RKO (cell line): ENCODE data around the gene IDNK.

Experiments
- DNase-seq: peaks from one replicate; pipeline ENCODE4 v3.0.0-alpha.2; 2016; ENCODE audit warnings: low spot score

IDNK gene

GRCh38 chr9:83633676-83634075 lies 10.7 kb downstream of the IDNK start:
- no peak for DNase-seq

GRCh38 chr9:83636813-83637212 lies 13.9 kb downstream of the IDNK start:
- no peak for DNase-seq

GRCh38 chr9:83637389-83637788 lies 14.4 kb downstream of the IDNK start:
- no peak for DNase-seq

GRCh38 chr9:83639266-83639665 lies 16.3 kb downstream of the IDNK start:
- DNase-seq: no peak

- no peak for DNase-seq
These were observed 19.9 kb downstream of the IDNK start for GRCh38 chr9:83642793-83643192.

GRCh38 chr9:83646500-83647239 lies 23.7 kb downstream of the IDNK start:
- no peak for DNase-seq

GRCh38 chr9:83649080-83649479 lies 26.1 kb downstream of the IDNK start:
- peak; percentile 54 for DNase-seq

- DNase-seq: no peak
These were observed 26.6 kb downstream of the IDNK start for GRCh38 chr9:83649515-83649914.

GRCh38 chr9:83651558-83651957 lies 28.6 kb downstream of the IDNK start:
- DNase-seq: no peak

- DNase-seq: no peak
These were observed 29.5 kb downstream of the IDNK start for GRCh38 chr9:83652433-83652832.

- no peak for DNase-seq
These were observed 32.5 kb downstream of the IDNK start for GRCh38 chr9:83655433-83655832.

GRCh38 chr9:83656032-83656680 lies 33.2 kb downstream of the IDNK start:
- DNase-seq: no peak

- DNase-seq: no peak
These were observed 34.0 kb downstream of the IDNK start for GRCh38 chr9:83656952-83657351.

GRCh38 chr9:83662933-83663332 lies 40.0 kb downstream of the IDNK start:
- DNase-seq: no peak

GRCh38 chr9:83665580-83666200 lies 42.7 kb downstream of the IDNK start:
- no peak for DNase-seq

- no peak for DNase-seq
These were observed 46.1 kb downstream of the IDNK start for GRCh38 chr9:83669067-83669466.

GRCh38 chr9:83670381-83670780 lies 47.4 kb downstream of the IDNK start:
- no peak for DNase-seq

- DNase-seq: no peak
These were observed 48.5 kb downstream of the IDNK start for GRCh38 chr9:83671451-83671850.

- DNase-seq: no peak
These were observed 52.5 kb downstream of the IDNK start for GRCh38 chr9:83675466-83675865.

- DNase-seq: no peak
These were observed 54.7 kb downstream of the IDNK start for GRCh38 chr9:83677596-83677995.

GRCh38 chr9:83680233-83680632 lies 57.3 kb downstream of the IDNK start:
- no peak for DNase-seq

- DNase-seq: no peak
These were observed 58.5 kb downstream of the IDNK start for GRCh38 chr9:83681490-83681889.

- DNase-seq: no peak
These were observed 66.0 kb downstream of the IDNK start for GRCh38 chr9:83688921-83689320.
